Cardiac fibroblast (primary cell): ENCODE data around the gene CREB3L2.
"Not testable (repeated sequence)": the region's sequence is repeated elsewhere in the genome, so short reads cannot be mapped to it uniquely, and the experiment has no call there.

Source experiments
- DNase-seq, 2 donors: peaks; one replicate each; pipeline versions ENCODE4 v3.0.0 to v3.0.0-alpha.2; 2010; ENCODE audit warnings: low read depth in 2 of 2
- H3K4me3 ChIP-seq, 2 donors: replicated peaks in 1 of 2; 1 replicate in 1 of 2; 2 replicates in 1 of 2; pipeline ENCODE4 v1.5.1; 2011; ENCODE audit warnings: low read depth in 2 of 2, low read length in 2 of 2, mild to moderate bottlenecking in 2 of 2, moderate library complexity in 1 of 2
- CTCF ChIP-seq: IDR thresholded peaks from one replicate; pipeline ENCODE4 v1.5.1; 2011; ENCODE audit warnings: low read depth, mild to moderate bottlenecking, low read length, inconsistent platforms

Gene CREB3L2

GRCh38 chr7:137975221-137975620 lies 26.7 kb downstream of the CREB3L2 start:
- peak; percentile 58 to 71 for DNase-seq
- no peak overlapping the region for H3K4me3 ChIP-seq
- no peak for TF ChIP-seq CTCF

DNA sequence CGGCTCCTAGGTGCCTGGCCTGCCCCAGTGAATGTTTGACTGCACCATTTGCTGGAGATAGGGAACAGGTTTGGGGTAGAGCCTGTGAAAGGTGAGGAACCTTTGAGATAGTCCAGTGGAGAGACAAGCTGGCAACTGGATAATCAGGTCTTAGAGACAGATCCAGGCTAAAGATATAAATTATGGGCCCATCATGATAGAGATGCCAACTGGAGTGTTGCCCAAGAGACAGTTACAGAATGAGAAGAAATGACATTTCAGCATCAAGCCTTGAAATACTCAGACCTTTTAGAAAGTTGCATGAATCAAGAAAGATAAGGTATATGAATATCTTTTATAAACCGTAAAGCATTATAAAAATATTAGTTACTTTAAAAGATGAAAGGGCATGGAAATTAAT lies 27.1 kb downstream of the CREB3L2 start:
- H3K4me3 ChIP-seq, result no peak overlapping the region
- no peak for DNase-seq
- no peak for TF ChIP-seq CTCF

GRCh38 chr7:137970253-137970975 lies 31.5 kb downstream of the CREB3L2 start:
- H3K4me3 ChIP-seq, result no peak overlapping the region
- TF ChIP-seq CTCF, result no peak
- peak; percentile 83 to 89 for DNase-seq

DNA sequence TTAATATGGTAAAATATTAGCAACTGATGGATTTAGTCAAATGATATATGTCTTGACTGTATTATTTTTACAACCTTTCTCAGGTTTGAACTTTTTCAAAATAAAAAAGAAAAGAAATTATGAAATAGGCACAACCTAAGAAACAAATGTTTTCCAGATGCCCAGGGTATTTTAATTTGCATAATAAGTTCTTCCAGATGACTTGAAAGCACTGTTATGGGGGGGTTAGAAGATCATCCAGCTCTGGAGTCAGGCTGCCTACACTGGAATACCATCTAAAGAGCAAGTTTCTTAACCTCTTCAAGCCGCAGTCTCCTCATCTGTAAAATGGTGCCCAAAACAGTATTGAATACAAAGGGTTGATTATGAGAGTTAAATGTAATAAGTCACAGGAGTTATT lies 32.1 kb downstream of the CREB3L2 start:
- no peak overlapping the region for H3K4me3 ChIP-seq
- TF ChIP-seq CTCF, result no peak
- DNase-seq, result no peak

DNA sequence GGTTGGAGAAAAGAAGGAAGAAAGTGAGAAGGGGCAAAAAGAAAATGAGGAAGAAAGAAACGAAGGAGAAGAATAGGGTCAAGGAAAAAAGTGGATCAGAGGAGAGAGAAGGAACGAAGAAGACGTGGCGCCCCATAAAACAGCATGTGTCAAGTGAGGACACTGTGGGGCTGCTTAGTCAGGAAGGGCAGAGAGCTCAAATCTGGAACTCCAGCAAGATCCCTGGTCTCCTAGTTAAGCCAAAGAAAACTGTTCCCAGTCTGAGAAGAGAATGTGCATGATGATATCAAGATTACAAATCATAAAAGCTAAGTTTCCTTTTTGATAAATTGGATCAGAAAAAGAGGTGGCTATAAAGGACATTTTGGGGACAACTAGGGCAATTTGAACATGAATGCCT lies 33.0 kb downstream of the CREB3L2 start:
- no peak for TF ChIP-seq CTCF
- H3K4me3 ChIP-seq, result no peak overlapping the region
- DNase-seq, result no peak

- H3K4me3 ChIP-seq, DNase-seq: not testable (repeated sequence)
Observed at GRCh38 chr7:137968339-137968738, 33.5 kb downstream of the CREB3L2 start.

DNA sequence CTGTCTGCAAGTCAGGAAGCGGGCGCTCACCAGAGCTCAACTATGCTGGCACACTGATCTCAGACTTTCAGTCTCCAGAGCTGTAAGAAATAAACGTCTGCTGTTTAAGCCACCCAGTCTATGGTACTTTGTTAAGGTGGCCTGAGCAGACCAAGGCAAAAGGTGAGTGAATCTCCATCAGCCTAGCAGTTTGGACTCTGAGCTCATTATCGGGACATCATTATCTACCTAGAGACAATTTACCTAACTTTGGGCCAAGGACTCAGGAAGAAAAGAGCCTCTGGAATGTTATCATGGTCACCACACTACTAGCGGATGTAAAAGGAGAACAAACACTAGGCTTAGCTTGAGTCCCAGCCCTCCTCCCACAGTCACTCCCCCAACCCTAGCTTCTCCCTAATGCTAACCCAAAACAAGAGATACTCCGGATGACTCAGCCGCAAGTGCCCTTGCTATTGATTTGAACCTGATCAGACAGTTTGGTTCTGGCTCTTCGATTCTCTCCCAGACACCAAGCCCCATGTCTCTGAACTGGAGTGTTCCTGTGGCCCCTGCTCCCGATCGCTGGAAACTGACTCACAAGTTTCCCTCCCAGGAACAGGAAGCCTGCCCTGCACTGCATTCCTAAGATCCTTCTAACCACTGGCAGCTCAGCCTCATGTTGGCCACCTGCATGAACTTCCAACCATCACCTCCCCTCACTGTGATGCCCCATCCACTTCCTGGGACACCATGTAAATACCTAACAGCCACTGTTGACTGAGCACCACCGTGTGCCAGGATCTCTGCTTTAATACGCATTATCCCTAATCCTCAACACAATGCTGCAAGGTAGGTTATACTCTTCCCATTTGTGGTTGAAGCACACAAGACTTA lies 34.5 kb downstream of the CREB3L2 start:
- TF ChIP-seq CTCF, result no peak
- no peak overlapping the region for H3K4me3 ChIP-seq
- DNase-seq, result peak; percentile 58 to 76
